Left kidney (tissue), 2 donors: ENCODE results near the gene ERC1. TPM values are rescaled to one million over a fixed set of nuclear protein-coding genes. Genes with fewer than 3 reads are reported as not detected.
"Not testable (repeated sequence)": the region's sequence is repeated elsewhere in the genome, so short reads cannot be mapped to it uniquely, and the experiment has no call there.

ENCODE experiments used
- DNase-seq: peaks from one replicate; pipeline ENCODE4 v3.0.0-alpha.2; 2013
- polyA plus RNA-seq: library from polyadenylated mRNA; unstranded; fragments of 120-200 nt; gene quantifications from one replicate; pipeline ENCODE4 v1.2.1, GENCODE V29; 2013; ENCODE audit not compliant: insufficient read length

The ERC1 gene
- polyA plus RNA-seq, 1 donor: 44.3 TPM

- no peak for DNase-seq
These were observed 197.0 kb downstream of the ERC1 start for GRCh38 chr12:1188016-1188415.

- no peak for DNase-seq
These were observed 198.1 kb downstream of the ERC1 start for GRCh38 chr12:1189163-1189562.

- no peak for DNase-seq
These were observed 204.5 kb downstream of the ERC1 start for GRCh38 chr12:1195513-1195912.

GRCh38 chr12:1197264-1198018, 206.4 kb downstream of the ERC1 start:
- DNase-seq: no peak

- DNase-seq: not testable (repeated sequence)
These were observed 207.8 kb downstream of the ERC1 start for GRCh38 chr12:1198854-1199253.

GRCh38 chr12:1199700-1200099, 208.7 kb downstream of the ERC1 start:
- no peak for DNase-seq

- no peak for DNase-seq
These were observed 210.0 kb downstream of the ERC1 start for GRCh38 chr12:1201030-1201429.

GRCh38 chr12:1201886-1202285, 210.9 kb downstream of the ERC1 start:
- no peak for DNase-seq

- DNase-seq: no peak
These were observed 212.7 kb downstream of the ERC1 start for GRCh38 chr12:1203735-1204019.

- DNase-seq: no peak
These were observed 213.6 kb downstream of the ERC1 start for GRCh38 chr12:1204581-1205121.

- no peak for DNase-seq
These were observed 214.6 kb downstream of the ERC1 start for GRCh38 chr12:1205512-1206060.

- DNase-seq: no peak
These were observed 215.2 kb downstream of the ERC1 start for GRCh38 chr12:1206118-1206734.

- no peak for DNase-seq
These were observed 216.3 kb downstream of the ERC1 start for GRCh38 chr12:1207276-1207675.

GRCh38 chr12:1208719-1209118, 217.7 kb downstream of the ERC1 start:
- DNase-seq: not testable (repeated sequence)

- DNase-seq: no peak
These were observed 221.5 kb downstream of the ERC1 start for GRCh38 chr12:1212526-1212925.

GRCh38 chr12:1213205-1213604, 222.2 kb downstream of the ERC1 start:
- DNase-seq: no peak

- no peak for DNase-seq
These were observed 222.7 kb downstream of the ERC1 start for GRCh38 chr12:1213618-1214205.

GRCh38 chr12:1216560-1216959, 225.5 kb downstream of the ERC1 start:
- DNase-seq: no peak

- DNase-seq: peak; percentile 59
These were observed 226.3 kb downstream of the ERC1 start for GRCh38 chr12:1217191-1217949.

- no peak for DNase-seq
These were observed 227.3 kb downstream of the ERC1 start for GRCh38 chr12:1218369-1218768.

GRCh38 chr12:1220127-1221092, 229.4 kb downstream of the ERC1 start:
- no peak for DNase-seq
